H1 (cell line): ENCODE data around the gene FAM3B. TPM values are rescaled to one million over a fixed set of nuclear protein-coding genes. Genes with fewer than 3 reads are reported as not detected.

Experiments
- HDAC6 ChIP-seq: IDR thresholded peaks from one replicate; pipeline ENCODE4 v1.7.1; 2012; ENCODE audit warnings: low read depth, mild to moderate bottlenecking, inconsistent platforms, low read length, moderate library complexity
- polyA plus RNA-seq, 7 experiments: library from polyadenylated mRNA; depleted of rRNA in 3 of 7; stranded (reverse) in 5 of 7; unstranded in 2 of 7; fragments of >200 nt in 5 of 7; fragments of 200-250 nt in 2 of 7; gene quantifications; 1 replicate in 5 of 7; 2 replicates in 1 of 7; 4 replicates in 1 of 7; pipeline versions ENCODE4 v1.2.1 to v1.2.3, GENCODE V29; 2011 to 2013; ENCODE audit warnings: missing spikeins in 2 of 7, mixed read lengths in 2 of 7
- total RNA-seq: library from RNA; stranded (reverse); fragmentation: NEBNext Ultra II Directional; extraction: Animal tissue kit (Norgen Biotek cat#: 25700); gene quantifications from 2 replicates; pipeline ENCODE4 v1.2.1, GENCODE V29; 2021
- TF ChIP-seq, protein P1 (sequence below): IDR thresholded peaks from 2 replicates; pipeline ENCODE4 v1.6.1; 2011; ENCODE audit warnings: low read depth, mild to moderate bottlenecking, low read length; ENCODE audit not compliant: insufficient read depth

FAM3B gene
- total and polyA plus RNA-seq, 2 of the 8 experiments (the other 6 are each of a cell fraction or from before 2014, with no cell fraction given), result 2.0 TPM

DNA sequence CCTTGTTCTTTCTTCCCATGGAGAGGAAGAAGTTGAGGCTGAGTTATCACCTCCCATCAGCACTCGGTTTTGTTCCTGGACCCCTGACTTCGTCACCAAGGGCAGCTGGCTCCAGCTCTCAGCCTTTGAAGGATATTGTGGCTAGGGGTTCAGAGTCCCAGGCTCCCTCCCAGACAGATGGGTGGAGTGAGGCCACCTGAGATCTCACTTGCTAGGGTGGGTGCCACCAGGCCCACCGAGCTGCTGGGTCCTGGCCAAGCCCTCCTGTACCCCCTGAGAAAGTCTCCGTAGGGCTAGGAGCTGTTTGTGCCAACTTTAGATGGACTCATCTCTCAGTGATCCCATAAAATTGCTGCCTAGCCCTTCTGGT, 52.1 kb downstream of the FAM3B start (continued):
- TF ChIP-seq HDAC6, result no peak
- TF ChIP-seq, protein P1, sequence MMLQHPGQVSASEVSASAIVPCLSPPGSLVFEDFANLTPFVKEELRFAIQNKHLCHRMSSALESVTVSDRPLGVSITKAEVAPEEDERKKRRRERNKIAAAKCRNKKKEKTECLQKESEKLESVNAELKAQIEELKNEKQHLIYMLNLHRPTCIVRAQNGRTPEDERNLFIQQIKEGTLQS, result no peak
